T-helper 1 cell (primary cell): ENCODE results near the gene APEX1.

Experiments used
- DNase-seq, 5 donors: peaks; one replicate each; pipeline ENCODE4 v3.0.0-alpha.2; 2012 to 2020
- total RNA-seq, 4 donors: gene quantifications; one replicate each; lab custom pipeline; 2026; lab: John Stamatoyannopoulos, UW

APEX1 gene
- total RNA-seq, result 48.8 to 95.2 (median 66.1) reads per million in 4 donors

DNA sequence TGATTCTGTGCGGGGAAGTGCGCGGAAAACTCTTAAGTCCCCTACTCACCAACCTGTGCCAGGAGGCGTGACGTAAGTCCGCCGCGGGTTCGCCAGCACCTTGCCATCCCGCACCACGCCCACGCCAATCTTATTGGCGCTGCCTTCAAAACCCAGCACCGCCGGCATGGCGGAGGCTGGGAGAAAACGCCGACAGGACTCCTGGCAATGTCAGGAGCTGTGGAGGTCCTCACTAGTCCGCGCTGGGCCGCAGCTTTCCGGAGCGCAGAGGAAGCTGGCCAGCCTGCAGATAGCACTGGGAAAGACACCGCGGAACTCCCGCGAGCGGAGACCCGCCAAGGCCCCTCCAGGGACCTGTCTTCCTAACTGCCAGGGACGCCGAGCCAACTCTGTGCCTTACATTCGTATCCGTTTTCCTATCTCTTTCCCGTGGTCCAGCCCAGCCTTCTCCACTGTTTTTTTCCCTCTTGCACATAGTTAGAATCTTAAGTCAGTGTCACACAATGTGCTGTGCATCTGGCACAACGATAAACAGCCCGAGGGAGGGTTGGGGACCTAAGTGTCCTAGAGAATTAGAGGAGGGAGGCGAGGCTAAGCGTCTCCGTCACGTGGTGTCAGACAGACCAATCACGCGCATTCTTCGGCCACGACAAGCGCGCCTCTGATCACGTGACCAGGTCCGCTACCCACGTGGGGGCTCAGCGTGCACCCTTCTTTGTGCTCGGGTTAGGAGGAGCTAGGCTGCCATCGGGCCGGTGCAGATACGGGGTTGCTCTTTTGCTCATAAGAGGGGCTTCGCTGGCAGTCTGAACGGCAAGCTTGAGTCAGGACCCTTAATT, at the start of gene APEX1, which contains the start of gene OSGEP:
TSS of gene APEX1 (plus strand) at position 711 of the 839 bp plus-strand sequence. CDS start 420 bp downstream, outside the sequence.
TSS of gene OSGEP (minus strand) at position 297 of the 839 bp plus-strand sequence. CDS start at position 168, 129 bp downstream.
- peak; percentile 94 to 99 (median 97) for DNase-seq

GRCh38 chr14:20409226-20409625, 45.8 kb upstream of the APEX1 start:
- DNase-seq, result no peak

DNA sequence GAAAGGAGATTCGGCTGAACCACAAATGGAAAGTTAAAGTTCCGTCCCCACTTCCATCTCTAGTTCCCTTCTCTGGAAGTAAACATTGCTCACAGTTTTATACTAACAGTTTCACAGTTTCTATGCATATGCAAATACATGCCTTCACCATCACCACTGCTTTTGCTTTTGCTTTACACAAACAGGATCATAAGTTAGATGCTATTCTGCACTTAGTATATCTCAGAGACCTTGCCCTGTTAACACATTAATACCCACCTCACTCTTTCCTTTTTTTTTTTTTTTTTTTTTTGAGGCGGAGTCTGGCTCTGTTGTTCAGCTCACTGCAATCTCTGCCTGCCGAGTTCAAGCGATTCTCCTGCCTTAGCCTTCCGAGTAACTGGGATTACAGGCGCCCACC, 42.6 kb upstream of the APEX1 start:
- DNase-seq, result peak in 1 of 5 donors; percentile 42

GRCh38 chr14:20412876-20413743, 41.9 kb upstream of the APEX1 start, which contains the start of gene TEP1:
Gene TEP1 (minus strand): TSS chr14:20413501. CDS start chr14:20408439, 5,062 bp downstream.
- DNase-seq, result peak; percentile 52 to 78 (median 67)

DNA sequence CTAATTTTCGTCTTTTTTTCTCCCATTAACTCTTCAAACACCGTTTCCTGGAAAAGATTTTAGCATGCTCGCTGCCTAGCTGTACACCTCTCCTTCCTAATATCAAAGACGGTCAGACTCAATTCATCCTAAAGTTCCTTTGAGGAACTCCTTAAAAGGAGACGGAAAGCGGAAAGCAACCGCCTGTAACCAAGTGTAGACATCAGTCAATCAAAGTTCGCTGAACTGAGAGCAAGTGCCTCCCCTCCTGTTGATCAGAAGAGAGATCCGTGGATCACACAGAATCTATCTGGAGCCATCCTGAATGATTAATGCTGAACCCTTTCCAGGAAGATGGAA, 41.3 kb upstream of the APEX1 start:
- peak in 2 of 5 donors; percentile 11 to 53 for DNase-seq

GRCh38 chr14:20415782-20416206, 39.2 kb upstream of the APEX1 start:
- peak in 2 of 5 donors; percentile 22 to 64 for DNase-seq

GRCh38 chr14:20416223-20416622, 38.8 kb upstream of the APEX1 start:
- no peak for DNase-seq

- no peak for DNase-seq
Measured at GRCh38 chr14:20417250-20418186, 37.5 kb upstream of the APEX1 start.

- no peak for DNase-seq
Measured at GRCh38 chr14:20418501-20418909, 36.5 kb upstream of the APEX1 start.

DNA sequence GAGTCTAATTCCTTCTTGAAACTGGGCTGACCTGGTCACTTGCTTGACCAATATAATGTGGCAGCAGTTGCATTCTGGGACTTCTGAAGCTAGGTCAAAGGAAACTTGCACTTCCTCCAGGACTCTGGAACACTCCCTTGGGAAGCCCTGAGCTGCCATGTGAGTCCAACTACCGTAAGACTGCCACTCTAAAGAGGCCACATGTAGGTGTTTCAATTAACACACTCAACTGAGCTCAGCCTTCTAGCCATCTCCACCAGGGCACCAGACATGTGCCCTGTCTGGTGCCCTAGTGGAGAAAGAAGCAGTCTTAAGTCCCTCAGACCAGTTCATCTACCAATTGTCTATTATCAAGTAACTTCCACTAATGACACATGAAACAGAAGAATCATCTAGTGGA, 35.6 kb upstream of the APEX1 start:
- no peak for DNase-seq

GRCh38 chr14:20421267-20421666, 33.8 kb upstream of the APEX1 start:
- no peak for DNase-seq

DNA sequence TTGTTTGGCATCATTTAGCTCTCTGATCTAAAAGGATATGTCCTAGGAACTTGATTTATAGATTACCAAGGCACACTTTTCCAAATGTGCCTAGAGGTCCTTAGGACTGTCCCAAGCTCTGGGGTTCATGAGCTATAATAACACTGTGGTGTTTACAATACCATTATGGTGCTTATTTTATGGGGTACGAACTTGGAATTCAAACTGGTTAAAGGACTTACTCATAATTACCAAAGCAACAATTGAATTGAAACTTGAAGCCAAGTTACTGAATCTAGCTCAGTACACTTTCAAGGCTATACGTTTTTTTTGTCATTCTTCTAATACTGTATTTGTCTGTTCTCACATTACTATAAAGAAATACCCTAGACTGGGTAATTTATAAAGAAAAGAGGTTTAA, 32.1 kb upstream of the APEX1 start:
- DNase-seq, result no peak

GRCh38 chr14:20424851-20425250, 30.2 kb upstream of the APEX1 start:
- no peak for DNase-seq

GRCh38 chr14:20427231-20428009, 27.6 kb upstream of the APEX1 start:
- peak in 1 of 5 donors; percentile 32 for DNase-seq

DNA sequence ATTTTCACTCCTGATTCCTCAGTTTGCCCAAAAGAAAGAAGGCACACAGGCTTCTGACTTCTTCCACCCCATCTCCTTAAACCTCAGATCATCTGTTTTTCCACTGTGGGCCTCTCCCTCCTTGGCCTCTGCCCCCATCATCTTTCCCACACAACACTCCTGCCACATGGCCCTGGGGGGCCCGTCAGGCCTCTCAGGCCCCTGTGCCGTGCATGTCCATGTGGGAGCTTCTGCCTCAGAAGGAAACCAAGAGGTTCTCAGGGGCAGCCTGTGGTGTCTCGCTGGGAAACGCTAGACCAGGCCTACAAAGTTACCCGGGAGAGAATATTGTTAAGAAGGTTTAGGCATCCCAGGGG, 27.0 kb upstream of the APEX1 start:
- DNase-seq, result no peak

- DNase-seq, result no peak
Measured at GRCh38 chr14:20428802-20429201, 26.2 kb upstream of the APEX1 start.

DNA sequence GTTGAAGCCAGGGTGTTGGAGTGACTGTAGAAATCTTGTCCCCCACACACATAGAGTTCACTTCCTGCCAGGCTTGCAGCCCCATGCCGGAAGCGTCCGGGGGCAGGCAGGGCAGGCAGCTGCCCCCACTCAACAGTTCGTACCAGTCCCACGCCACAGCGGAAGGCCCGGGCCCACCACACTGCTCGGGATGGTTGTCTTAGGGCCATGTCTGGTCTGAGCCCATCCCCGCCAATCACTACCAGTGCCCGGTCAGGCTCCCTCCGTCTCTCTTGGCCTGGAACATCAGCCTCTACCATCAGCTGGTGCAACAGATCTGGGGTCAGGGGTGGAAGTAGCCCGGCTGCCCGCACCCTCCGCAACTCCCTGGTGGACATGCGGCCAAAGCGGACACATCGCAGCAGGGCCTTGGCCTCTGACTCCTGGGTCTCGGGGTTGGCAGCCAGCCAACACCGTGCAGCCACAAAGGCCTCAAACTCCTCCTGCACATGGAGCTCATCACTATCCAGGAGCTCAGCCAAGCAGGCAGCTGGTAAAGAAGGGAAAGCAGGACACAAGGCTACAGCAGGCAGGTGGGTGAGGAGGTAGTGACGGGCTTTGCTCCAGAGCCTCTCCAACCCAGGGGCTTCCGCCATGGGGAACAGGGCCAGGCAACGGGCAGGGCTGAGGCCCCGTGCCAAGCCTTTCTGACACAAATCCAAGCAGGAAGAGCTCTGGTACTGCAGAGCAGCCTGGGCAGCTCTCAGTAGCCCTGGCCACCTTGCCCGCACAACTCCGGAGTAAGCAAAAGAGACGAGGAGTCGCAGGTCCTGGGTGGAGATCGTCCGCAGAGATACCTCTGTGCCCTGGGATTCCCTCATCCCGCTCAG, 25.0 kb upstream of the APEX1 start:
- DNase-seq, result no peak

DNA sequence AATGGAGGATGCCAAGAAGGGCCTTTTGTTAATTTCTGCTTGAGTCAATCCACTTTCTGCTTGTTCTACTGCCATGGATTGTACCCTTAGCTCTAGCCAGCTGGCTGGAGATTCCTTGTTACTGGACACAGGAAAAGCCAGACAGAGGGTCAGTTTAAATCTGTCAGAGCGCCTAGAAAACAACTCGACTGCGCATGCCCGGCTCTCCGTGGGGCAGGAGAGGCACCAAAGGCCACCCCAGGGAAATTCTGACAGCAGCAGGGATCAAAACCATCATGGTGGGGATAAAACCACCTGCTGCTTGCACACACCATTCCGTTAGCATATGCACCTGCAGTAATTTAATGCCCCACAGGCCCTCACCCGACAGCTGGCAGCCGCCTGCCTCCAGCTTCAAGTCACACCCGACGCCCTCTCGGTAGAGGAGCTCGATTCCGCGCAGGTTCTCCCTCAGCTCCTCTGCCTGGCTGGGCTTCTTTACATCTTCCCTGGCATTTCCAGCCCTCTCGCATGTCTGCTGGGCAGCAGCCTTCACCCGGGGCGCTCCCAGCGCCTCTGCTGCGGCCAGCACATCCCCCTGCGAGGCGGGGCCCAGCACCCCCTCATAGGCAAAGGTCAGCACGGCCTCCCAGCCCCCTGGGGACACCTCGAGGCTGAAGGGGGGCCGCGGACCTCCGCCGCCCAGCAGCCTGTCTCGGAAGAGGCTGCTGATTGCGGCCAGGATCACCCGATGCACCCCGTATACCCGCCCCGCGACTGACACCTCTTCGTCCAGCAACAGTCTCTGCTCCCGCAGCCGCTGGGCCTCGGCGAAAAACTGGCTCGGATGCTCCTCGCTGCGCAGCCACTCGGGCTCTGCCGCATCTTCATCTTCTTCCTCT, 20.1 kb upstream of the APEX1 start:
- DNase-seq, result no peak
